ENCODE results near the gene PIN1.

DNA sequence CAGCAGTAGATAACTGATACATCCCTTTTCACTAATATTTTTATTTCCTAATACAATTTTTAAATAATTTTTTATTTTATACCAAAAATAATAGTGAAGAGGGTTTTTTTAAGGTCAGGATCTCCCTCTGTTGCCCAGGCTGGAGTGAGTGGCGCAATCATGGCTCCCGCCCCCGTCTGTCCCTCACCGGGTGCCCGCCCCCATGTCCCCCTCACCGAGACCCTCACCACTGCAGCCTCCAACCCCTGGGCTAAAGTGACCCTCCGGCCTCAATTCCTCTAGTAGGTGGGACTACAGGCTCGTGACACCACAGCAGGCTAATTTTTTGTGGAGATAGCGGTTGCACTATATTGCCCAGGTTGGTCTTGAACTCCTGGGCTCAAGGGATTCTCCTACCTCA, 48.8 kb upstream of the PIN1 start:
- no peak for TF ChIP-seq CTCF (IDR thresholded peaks at IDR 0.05)
- no peak for TF ChIP-seq POLR2A (IDR thresholded peaks at IDR 0.05)
